ENCODE results near the gene COA7.
"Not testable (repeated sequence)": the region's sequence is repeated elsewhere in the genome, so short reads cannot be mapped to it uniquely, and the experiment has no call there.

Gene COA7

DNA sequence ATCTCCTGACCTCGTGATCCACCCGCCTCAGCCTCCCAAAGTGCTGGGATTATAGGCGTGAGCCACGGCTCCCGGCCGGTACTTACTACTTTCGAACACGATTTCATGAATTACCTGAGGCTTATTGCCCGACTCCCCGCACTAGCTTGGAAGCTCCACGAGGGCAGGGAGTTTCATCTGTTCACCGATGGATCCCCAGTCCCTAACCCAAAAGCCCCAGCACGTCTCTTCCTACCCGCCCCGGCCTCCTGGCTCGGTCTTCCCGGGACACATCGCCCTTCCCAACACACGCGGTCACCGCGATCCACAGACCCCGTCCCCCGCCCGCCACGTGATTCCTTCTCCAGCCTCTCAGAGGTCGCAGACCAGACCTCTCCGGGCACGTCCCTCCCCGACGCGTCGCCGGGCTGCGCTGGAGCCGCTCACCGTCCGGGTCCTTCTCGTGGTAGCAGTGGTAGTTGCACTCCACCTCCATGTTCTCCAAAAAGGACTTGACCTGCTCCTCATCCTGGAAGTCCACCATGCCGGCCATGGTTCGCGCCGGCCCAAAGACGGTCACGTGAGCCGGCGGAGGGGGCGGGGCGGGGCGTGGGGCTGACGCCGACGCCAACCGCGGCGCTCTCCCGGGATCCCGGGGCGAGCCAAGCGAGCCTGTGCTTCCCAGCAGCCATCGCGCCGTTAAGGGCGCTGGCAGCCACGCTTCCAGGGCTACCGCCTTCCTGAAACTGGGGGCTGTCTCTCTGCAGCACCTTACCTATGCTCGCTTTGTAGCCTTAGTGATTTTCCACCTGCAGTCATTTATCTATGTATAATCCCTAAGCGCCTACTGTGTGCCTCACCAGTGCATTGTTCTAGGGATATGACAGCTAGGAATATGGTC is at the start of gene COA7:
Gene COA7 (minus strand): TSS at position 553 of the 880 bp plus-strand sequence. CDS start 21 bp downstream, at position 532.
- peak; percentile 95 for DNase-seq

GRCh38 chr1:52747450-52747849 is 49.3 kb upstream of the COA7 start:
- DNase-seq = no peak

DNA sequence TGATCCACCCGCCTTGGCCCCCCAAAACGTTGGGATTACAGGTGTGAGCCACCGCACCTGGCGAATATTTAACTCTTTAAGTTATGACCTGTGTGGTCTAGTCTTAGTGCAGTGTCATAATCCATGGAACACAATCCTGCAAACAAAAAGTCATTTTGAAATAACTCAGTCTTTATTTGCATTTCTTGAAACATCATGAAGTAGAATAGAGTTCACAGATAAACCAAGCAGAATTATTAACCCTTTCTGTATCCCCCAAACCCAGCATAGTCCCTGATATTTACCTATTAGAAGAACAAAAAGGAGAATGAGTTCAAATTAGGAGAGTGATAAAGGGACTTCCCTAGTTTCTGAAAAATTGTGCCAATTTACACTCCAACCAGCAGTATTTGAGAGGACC is 48.0 kb upstream of the COA7 start:
- no peak for DNase-seq

DNA sequence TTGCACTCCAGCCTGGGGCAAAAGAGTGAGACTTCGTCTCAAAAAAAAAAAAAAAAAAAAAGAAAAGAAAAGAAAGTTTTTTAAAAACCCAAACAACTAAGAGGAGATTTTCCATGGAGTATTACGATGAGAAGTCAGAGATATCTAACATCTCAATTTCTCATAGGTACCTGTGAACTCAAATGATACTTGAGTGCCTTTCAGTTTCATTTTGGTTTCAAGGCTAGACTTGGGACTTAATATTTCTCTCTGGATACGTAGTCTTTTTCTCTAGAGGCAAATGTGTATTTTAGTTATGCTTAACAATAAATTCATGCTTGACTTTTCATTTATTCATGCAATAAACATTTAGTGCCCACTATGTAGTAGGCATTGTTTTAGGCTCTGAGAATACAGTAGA is 43.1 kb upstream of the COA7 start:
- no peak for DNase-seq

GRCh38 chr1:52739699-52740467 is 41.7 kb upstream of the COA7 start:
- no peak for DNase-seq

- DNase-seq = no peak
These were observed 40.7 kb upstream of the COA7 start for GRCh38 chr1:52738893-52739292.

DNA sequence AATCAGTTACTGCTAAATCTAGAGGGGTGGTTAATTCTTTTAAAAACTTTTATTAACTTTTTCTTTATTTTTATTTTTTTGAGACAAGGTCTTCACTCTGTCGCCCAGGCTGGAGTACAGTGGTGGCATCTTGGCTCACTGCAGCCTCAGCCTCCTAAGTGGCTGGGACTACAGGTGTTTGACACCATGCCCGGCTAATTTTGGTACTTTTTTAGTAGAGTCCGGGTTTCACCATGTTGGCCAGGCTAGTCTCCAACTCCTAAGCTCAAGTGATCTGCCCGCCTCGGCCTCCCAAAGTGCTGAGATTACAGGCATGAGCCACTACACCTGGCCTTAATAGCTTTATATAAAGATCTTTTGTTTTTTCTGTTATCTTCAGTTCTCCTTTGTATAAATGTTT is 40.0 kb upstream of the COA7 start:
- no peak for DNase-seq

GRCh38 chr1:52735371-52735770 is 37.2 kb upstream of the COA7 start:
- not testable (repeated sequence) for DNase-seq

GRCh38 chr1:52733368-52733767 is 35.2 kb upstream of the COA7 start:
- DNase-seq = no peak

- DNase-seq = no peak
These were observed 30.0 kb upstream of the COA7 start for GRCh38 chr1:52727956-52728656.

- no peak for DNase-seq
These were observed 29.0 kb upstream of the COA7 start for GRCh38 chr1:52727114-52727586.

- peak; percentile 98 for DNase-seq
These were observed 28.3 kb upstream of the COA7 start, which contains the start of gene ZYG11B for GRCh38 chr1:52726265-52727113. Gene ZYG11B, plus strand, starts transcription at chr1:52726453. Its CDS starts 201 bp downstream, at chr1:52726654.

GRCh38 chr1:52725903-52726264 is 27.7 kb upstream of the COA7 start:
- no peak for DNase-seq

- no peak for DNase-seq
These were observed 25.1 kb upstream of the COA7 start for GRCh38 chr1:52723260-52723659.

DNA sequence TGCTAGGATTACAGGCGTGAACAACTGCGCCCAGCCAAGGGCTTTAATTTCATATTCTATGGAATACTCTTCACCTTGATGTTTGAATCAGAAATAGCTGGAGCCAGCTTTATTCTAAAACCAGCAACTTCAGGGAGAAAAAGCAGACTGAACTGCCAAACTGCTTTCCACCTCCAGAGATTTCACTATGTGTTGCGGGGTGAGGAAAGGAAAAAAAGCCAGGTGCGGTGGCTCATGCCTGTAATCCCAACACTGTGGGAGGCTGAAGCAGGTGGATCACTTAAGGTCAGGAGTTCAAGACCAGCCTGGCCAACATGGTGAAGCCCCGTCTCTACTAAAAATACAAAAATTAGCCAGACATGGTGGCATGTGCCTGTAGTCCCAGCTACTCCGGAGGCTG is 17.1 kb upstream of the COA7 start:
- DNase-seq = not testable (repeated sequence)

- no peak for DNase-seq
These were observed 15.4 kb upstream of the COA7 start for GRCh38 chr1:52713590-52713989.

DNA sequence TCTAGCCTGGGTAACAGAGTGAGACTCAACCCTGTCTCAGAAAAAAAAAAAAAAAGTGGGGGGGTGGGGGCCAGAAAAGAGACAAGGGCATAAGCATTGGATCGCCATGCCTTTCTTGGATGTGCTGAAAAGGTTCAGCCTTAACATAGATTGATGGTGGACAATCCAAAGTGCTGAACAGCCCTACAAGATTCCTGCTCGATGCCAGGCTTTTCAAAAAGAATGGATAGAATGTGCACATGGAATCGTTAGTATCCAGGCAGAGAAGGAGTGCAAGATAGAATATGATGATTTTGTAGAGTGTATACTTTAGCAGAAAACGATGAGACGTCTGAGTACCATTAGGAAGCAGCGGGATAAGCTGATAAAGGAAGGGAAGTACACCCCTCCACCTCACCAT is 10.9 kb upstream of the COA7 start:
- no peak for DNase-seq

DNA sequence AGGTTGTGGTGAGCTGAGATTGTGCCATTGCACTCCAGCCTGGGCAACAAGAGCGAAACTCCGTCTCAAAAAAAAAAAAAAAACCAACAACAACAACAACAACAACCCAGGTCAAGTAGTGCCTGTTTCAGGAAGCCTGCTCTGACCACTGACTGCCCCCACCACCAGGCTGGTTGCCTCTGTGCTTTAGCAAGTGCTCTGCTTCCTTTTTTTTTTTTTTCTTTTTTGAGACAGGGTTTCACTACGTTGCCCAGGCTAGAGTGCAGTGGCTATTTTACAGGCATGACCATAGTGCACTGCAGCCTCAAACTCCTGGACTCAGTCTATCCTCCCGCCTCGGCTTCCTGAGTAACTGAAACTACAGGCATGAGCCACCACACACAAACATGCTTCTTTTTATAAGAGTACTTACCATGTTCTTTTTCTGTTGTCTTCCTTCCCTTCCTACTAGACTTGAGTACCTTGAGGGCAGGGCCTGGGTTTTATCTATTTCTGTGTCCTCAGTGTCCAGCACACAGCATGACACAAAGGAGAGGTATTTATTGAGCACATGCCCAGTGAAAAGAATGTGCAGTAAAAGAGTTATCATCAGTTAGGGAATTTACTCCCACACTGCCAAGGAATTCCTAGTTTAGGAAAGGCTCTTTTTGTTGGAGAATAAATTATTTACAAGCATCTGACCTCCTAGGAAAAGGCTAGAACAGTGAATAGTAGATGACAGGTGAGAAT is 9.9 kb upstream of the COA7 start:
- DNase-seq = no peak

DNA sequence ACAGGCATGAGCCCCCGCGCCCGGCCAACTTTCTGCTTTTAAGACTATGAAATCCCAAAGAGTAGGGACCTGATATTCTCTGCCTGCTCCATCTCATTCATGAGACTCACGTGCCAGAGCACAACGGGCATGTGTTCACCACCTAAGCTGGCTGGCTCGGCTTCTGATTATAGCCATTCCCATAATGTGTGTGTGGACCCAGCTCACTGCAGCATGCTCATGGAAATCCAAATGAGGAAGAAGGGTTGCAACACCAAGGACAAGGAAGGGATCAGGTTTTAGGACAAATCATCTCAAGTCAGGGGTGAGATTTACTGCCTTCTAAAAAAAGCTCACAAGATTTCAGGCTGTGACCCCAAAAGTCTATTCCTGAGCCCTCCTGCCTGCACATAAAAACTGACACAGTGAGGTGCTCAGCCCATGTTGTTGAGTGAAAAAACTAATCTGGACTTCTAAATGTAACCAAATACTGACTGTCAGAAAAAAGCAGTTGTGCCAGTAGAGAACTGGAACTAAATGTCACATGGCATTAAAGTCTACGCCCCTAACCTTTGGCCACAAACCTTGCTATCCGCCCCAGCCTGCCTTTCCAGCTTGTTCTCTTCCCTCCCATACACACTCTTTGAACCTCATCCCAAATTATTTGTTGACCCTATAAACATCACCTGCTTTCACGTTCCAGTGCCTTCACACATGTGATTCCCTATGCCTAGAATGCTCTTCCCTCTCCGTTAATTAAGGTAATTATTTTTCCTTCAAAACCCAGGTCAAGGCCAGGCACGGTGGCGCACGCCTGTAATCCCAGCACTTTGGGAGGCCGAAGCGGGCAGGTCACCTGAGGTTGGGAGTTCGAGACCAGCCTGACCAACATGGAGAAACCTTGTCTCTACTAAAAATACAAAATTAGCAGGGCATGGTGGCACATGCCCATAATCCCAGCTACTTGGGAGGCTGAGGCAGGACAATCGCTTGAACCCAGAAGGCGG is 9.1 kb upstream of the COA7 start:
- DNase-seq = no peak

DNA sequence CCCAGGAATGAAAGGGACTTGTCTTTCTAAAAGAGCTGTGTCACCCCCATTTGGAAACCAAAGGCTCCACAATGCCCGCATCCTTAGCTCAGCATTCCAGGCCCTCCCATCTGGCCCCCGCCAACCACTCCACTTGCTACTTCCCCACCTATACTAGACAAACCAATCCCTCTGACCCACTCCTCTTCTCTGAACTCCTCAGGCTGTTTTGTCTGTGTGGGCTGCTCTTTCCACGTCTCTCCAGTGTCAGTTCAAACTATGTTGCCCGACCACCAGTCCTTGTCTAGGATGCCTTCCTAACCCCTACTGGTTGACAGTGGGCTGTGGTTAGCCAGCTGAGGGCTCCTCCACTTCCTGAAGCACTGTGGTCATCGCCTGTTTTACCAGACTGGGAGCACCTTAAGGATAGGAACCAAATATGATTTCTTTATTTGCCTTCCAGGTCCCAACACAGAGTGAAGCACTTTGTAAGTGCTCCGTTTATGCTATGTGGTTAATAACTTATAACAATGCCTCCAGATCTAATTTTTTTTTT is 8.1 kb upstream of the COA7 start:
- DNase-seq = no peak
